Thymus (tissue), 11 donors: Measurements from ENCODE around the gene TSHZ2. TPM values are rescaled to one million over a fixed set of nuclear protein-coding genes. Genes with fewer than 3 reads are reported as not detected.

Experiments
- DNase-seq, 9 donors: peaks; one replicate each; pipeline ENCODE4 v3.0.0-alpha.2; 2013; ENCODE audit warnings: low spot score in 9 of 9, low read depth in 6 of 9, missing footprints in 1 of 9
- H3K27ac ChIP-seq, 2 donors: one replicate each; pipeline ENCODE4 v1.5.1; 2013; ENCODE audit warnings: control low read depth in 1 of 2, low read depth in 1 of 2, low read length in 1 of 2, mild to moderate bottlenecking in 1 of 2, moderate library complexity in 1 of 2
- H3K27me3 ChIP-seq, 2 donors: one replicate each; pipeline ENCODE4 v1.5.1; 2013; ENCODE audit warnings: low read length in 1 of 2; ENCODE audit not compliant: control insufficient read depth in 2 of 2, insufficient read depth in 1 of 2
- H3K36me3 ChIP-seq, 2 donors: one replicate each; pipeline ENCODE4 v1.5.1; 2013; ENCODE audit warnings: low read length in 1 of 2, mild to moderate bottlenecking in 1 of 2, moderate library complexity in 1 of 2; ENCODE audit not compliant: control insufficient read depth in 2 of 2, insufficient read depth in 2 of 2
- H3K4me1 ChIP-seq, 2 donors: one replicate each; pipeline ENCODE4 v1.5.1; 2013; ENCODE audit warnings: low read length in 2 of 2; ENCODE audit not compliant: control insufficient read depth in 2 of 2, insufficient read depth in 2 of 2
- H3K4me3 ChIP-seq, 2 donors: one replicate each; pipeline ENCODE4 v1.5.1; 2013; ENCODE audit warnings: low read length in 2 of 2, control low read depth in 1 of 2, mild to moderate bottlenecking in 1 of 2
- H3K9me3 ChIP-seq, 2 donors: one replicate each; pipeline ENCODE4 v1.5.1; 2013; ENCODE audit warnings: low read length in 1 of 2, mild to moderate bottlenecking in 1 of 2; ENCODE audit not compliant: control insufficient read depth in 2 of 2, insufficient read depth in 1 of 2
- WGBS: extraction: QIAGEN DNeasy Blood & Tissue Kit; methylation state at CpG from one replicate; pipeline ENCODE4 v1.1.7; 2013; 5-methylcytosine and 5-hydroxymethylcytosine counted together
- polyA plus RNA-seq: library from polyadenylated mRNA; stranded (reverse); fragments of 200-250 nt; gene quantifications from one replicate; pipeline ENCODE4 v1.2.3, GENCODE V29; 2013
- total RNA-seq: library from RNA; stranded (reverse); fragments of 120-200 nt; gene quantifications from one replicate; pipeline ENCODE4 v1.2.4, GENCODE V29; 2013
- donor health status: healthy.

Gene TSHZ2
- total and polyA plus RNA-seq, 2 donors = 1.4 to 2.4 TPM

- no peaks in the 10 kb centered on the region for H3K27me3 ChIP-seq
- no peaks in the 10 kb centered on the region for H3K4me1 ChIP-seq
- no peak overlapping the region for H3K4me3 ChIP-seq
- H3K27ac ChIP-seq = no peak overlapping the region
- H3K9me3 ChIP-seq = no peaks in the 10 kb centered on the region
- 83% methylated on average over 6 of the region's 6 CpGs for WGBS
- no peaks in the 10 kb centered on the region for H3K36me3 ChIP-seq
- no peak for DNase-seq
Measured at GRCh38 chr20:52937591-52938100, 34.5 kb upstream of the TSHZ2 start.

- WGBS = 84% methylated on average over 4 of the region's 4 CpGs
- no peaks in the 10 kb centered on the region for H3K27me3 ChIP-seq
- DNase-seq = no peak
- H3K27ac ChIP-seq = no peak overlapping the region
- H3K4me1 ChIP-seq = no peaks in the 10 kb centered on the region
- no peaks in the 10 kb centered on the region for H3K36me3 ChIP-seq
- no peaks in the 10 kb centered on the region for H3K9me3 ChIP-seq
- H3K4me3 ChIP-seq = no peak overlapping the region
Measured at GRCh38 chr20:52939141-52939540, 33.0 kb upstream of the TSHZ2 start.

GRCh38 chr20:52941808-52942207, 30.4 kb upstream of the TSHZ2 start:
- no peaks in the 10 kb centered on the region for H3K4me1 ChIP-seq
- no peaks in the 10 kb centered on the region for H3K27me3 ChIP-seq
- H3K27ac ChIP-seq = no peak overlapping the region
- DNase-seq = no peak
- 77% methylated on average over 3 of the region's 3 CpGs for WGBS
- no peaks in the 10 kb centered on the region for H3K36me3 ChIP-seq
- H3K4me3 ChIP-seq = no peak overlapping the region
- no peaks in the 10 kb centered on the region for H3K9me3 ChIP-seq

- no peak overlapping the region for H3K27ac ChIP-seq
- no peak for DNase-seq
- no peaks in the 10 kb centered on the region for H3K4me1 ChIP-seq
- WGBS = 80% methylated on average over 2 of the region's 2 CpGs
- H3K9me3 ChIP-seq = no peaks in the 10 kb centered on the region
- no peaks in the 10 kb centered on the region for H3K27me3 ChIP-seq
- no peaks in the 10 kb centered on the region for H3K36me3 ChIP-seq
- no peak overlapping the region for H3K4me3 ChIP-seq
Measured at GRCh38 chr20:52943185-52943841, 28.8 kb upstream of the TSHZ2 start.

GRCh38 chr20:52945268-52945667, 26.9 kb upstream of the TSHZ2 start:
- H3K27me3 ChIP-seq = no peaks in the 10 kb centered on the region
- no peaks in the 10 kb centered on the region for H3K9me3 ChIP-seq
- H3K4me1 ChIP-seq = no peaks in the 10 kb centered on the region
- DNase-seq = no peak
- WGBS = 49% methylated on average over 1 of the region's 1 CpG
- no peak overlapping the region for H3K27ac ChIP-seq
- no peaks in the 10 kb centered on the region for H3K36me3 ChIP-seq
- no peak overlapping the region for H3K4me3 ChIP-seq

GRCh38 chr20:52945862-52946522, 26.2 kb upstream of the TSHZ2 start:
- Histone ChIP-seq H3K27ac (no peak overlapping the region), H3K4me3 (no peak overlapping the region), H3K9me3 (no peaks in the 10 kb centered on the region), H3K4me1 (no peaks in the 10 kb centered on the region), H3K27me3 (no peaks in the 10 kb centered on the region), H3K36me3 (no peaks in the 10 kb centered on the region)
- DNase-seq = no peak
- WGBS = 78% methylated on average over 2 of the region's 2 CpGs

GRCh38 chr20:52948491-52948890, 23.7 kb upstream of the TSHZ2 start:
- H3K9me3 ChIP-seq = no peaks in the 10 kb centered on the region
- WGBS = 93% methylated on average over 1 of the region's 1 CpG
- H3K36me3 ChIP-seq = no peaks in the 10 kb centered on the region
- H3K4me1 ChIP-seq = no peaks in the 10 kb centered on the region
- no peak overlapping the region for H3K4me3 ChIP-seq
- H3K27ac ChIP-seq = no peak overlapping the region
- no peaks in the 10 kb centered on the region for H3K27me3 ChIP-seq
- DNase-seq = no peak

- 91% methylated on average over 1 of the region's 1 CpG for WGBS
- H3K27ac ChIP-seq = no peak overlapping the region
- no peak overlapping the region for H3K4me3 ChIP-seq
- H3K36me3 ChIP-seq = no peaks in the 10 kb centered on the region
- no peaks in the 10 kb centered on the region for H3K4me1 ChIP-seq
- no peaks in the 10 kb centered on the region for H3K9me3 ChIP-seq
- no peaks in the 10 kb centered on the region for H3K27me3 ChIP-seq
- no peak for DNase-seq
Measured at GRCh38 chr20:52953020-52953419, 19.1 kb upstream of the TSHZ2 start.

GRCh38 chr20:52954849-52955248, 17.3 kb upstream of the TSHZ2 start:
- no peaks in the 10 kb centered on the region for H3K36me3 ChIP-seq

More at GRCh38 chr20:52954849-52955248, 17.3 kb upstream of the TSHZ2 start:
- no peaks in the 10 kb centered on the region for H3K27me3 ChIP-seq
- H3K27ac ChIP-seq = no peak overlapping the region
- no peaks in the 10 kb centered on the region for H3K4me1 ChIP-seq
- no peak overlapping the region for H3K4me3 ChIP-seq
- no peaks in the 10 kb centered on the region for H3K9me3 ChIP-seq
- no peak for DNase-seq
- 87% methylated on average over 6 of the region's 6 CpGs for WGBS
